Gastrocnemius medialis (tissue), 4 donors: ENCODE measurements around the gene ARFGAP2. TPM values are rescaled to one million over a fixed set of nuclear protein-coding genes. Genes with fewer than 3 reads are reported as not detected.

Experiments
- ATAC-seq, 2 donors: fragments of 150-250 bp; one replicate each; pipeline ENCODE4 v1.9.1; 2016
- DNase-seq, 2 donors: peaks; one replicate each; pipeline ENCODE4 v3.0.0-alpha.2; 2019
- H3K27ac ChIP-seq, 4 donors: fragments of 200-600 bp; sonication (generic); 1 replicate in 1 of 4; 2 replicates in 3 of 4; pipeline ENCODE4 v1.5.1; 2016 to 2018; ENCODE audit warnings: mild to moderate bottlenecking in 2 of 4, moderate library complexity in 1 of 4
- H3K27me3 ChIP-seq, 3 donors: fragments of 200-600 bp; sonication (generic) in 2 of 3; 1 replicate in 1 of 3; 2 replicates in 2 of 3; pipeline versions ENCODE4 v1.5.1 to v1.6.0; 2016 to 2019; ENCODE audit warnings: mild to moderate bottlenecking in 1 of 3, moderate library complexity in 1 of 3
- H3K36me3 ChIP-seq, 2 donors: fragments of 200-600 bp; sonication (generic) in 1 of 2; one replicate each; pipeline ENCODE4 v1.5.1; 2017 to 2018
- H3K4me1 ChIP-seq, 2 donors: fragments of 200-600 bp; sonication (generic) in 1 of 2; one replicate each; pipeline ENCODE4 v1.5.1; 2016 to 2017; ENCODE audit warnings: mild to moderate bottlenecking in 2 of 2
- H3K4me3 ChIP-seq, 4 donors: fragments of 200-600 bp; sonication (generic) in 3 of 4; 1 replicate in 1 of 4; 2 replicates in 3 of 4; pipeline ENCODE4 v1.5.1; 2016 to 2019; ENCODE audit warnings: mild to moderate bottlenecking in 2 of 4
- H3K9me3 ChIP-seq, 3 donors: fragments of 200-600 bp; sonication (generic) in 2 of 3; 1 replicate in 1 of 3; 2 replicates in 2 of 3; pipeline ENCODE4 v1.5.1; 2016 to 2019
- CTCF ChIP-seq, 5 experiments: fragments of 450-650 bp in 3 of 5; fragments of 200-600 bp in 2 of 5; sonication (generic) in 2 of 5; IDR thresholded peaks in 4 of 5; conservative IDR thresholded peaks in 1 of 5; 1 replicate in 4 of 5; 2 replicates in 1 of 5; pipeline ENCODE4 v1.5.1; 2016 to 2019; ENCODE audit warnings: antibody characterized with exemption in 5 of 5, mild to moderate bottlenecking in 3 of 5, moderate library complexity in 3 of 5
- POLR2A ChIP-seq, 2 donors: fragments of 450-650 bp; IDR thresholded peaks; one replicate each; pipeline ENCODE4 v1.6.1; 2017; ENCODE audit warnings: antibody characterized with exemption in 2 of 2, mild to moderate bottlenecking in 2 of 2, moderate library complexity in 2 of 2
- in situ Hi-C, 4 donors: fragments of 200-750 bp; cut with MboI; loops; one replicate each; pipeline versions ENCODE4 v1.15.0 to v1.8.0; 2017; ENCODE audit warnings: low sequenced_read_pairs in 4 of 4
- intact Hi-C: fragments of 100-400 bp; cut with DNase I; formaldehyde crosslinking; loops from one replicate; pipeline ENCODE4 v1.15.1; 2023; ENCODE audit warnings: low total_unique reads
- total RNA-seq, 4 donors: library from RNA; depleted of rRNA; stranded (reverse); fragments of >200 nt; gene quantifications; one replicate each; pipeline versions ENCODE4 v1.1.0 to v1.2.3, GENCODE V29; 2016

The ARFGAP2 gene
- total RNA-seq, 4 donors from 2014 or later: 120 to 165 (median 142) TPM

DNA sequence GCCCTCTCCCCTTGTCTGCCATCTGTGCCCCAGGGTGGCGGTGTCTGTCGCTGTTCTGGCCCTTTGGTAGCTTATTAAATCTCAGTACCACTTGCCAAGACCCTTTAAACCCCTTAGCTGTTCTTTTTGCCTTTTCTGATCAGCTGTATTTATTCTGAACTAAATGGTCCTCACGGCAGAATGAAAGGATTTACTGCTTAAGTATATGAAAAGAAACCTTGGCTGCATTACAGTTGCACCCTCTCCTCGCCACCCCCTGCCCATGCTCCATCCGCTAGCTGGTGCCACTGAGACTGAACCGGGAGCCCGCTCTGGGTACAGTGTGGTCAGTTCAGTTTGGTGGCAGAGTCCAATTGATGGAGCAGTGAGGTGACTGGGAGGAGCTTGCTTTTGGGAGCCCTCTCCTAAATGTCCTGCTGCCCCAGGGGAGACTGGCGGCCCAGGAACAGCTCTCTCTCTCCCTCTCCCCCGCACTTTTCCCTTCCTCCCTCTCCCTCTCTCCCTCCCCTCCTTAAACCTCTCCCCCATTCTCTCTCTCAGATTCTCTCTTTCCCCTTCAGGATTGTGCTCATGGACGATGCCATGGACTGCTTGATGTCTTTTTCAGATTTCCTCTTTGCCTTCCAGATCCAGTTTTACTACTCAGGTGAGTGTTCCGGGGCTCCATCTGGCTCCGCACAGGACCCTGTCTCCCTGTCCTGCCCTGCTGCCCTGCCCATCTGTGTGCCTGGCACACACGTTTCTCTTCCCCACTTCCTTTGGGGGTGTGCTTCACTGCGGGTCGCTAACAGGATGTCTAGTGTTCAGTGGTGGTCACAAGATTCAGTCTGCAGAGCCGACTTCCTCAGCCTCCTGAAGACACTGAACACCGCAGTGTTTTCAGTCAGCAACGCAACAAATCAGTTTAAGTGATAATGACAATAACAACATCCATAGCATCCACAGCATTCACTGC lies 21.8 kb downstream of the ARFGAP2 start:
- intact Hi-C loops (loop anchor here (5.0 kb wide), 1 partner anchor 153 kb away; no protein-coding TSS in a partner anchor), in situ Hi-C loops (loop anchor here (5.0 kb wide), 1 partner anchor 268 kb away; no protein-coding TSS in a partner anchor)
- TF ChIP-seq CTCF (IDR thresholded peaks at IDR 0.05 in 4 of 5, conservative IDR thresholded peaks at IDR 0.05 in 1 of 5) (no peak), POLR2A (IDR thresholded peaks at IDR 0.05) (no peak)
- Histone ChIP-seq H3K9me3 (no peaks in the 10 kb centered on the region), H3K4me1 (peaks cover 8% of the 10 kb centered on the region in 2 donors), H3K27me3 (no peaks in the 10 kb centered on the region), H3K4me3 (no peak overlapping the region), H3K27ac (no peak overlapping the region), H3K36me3 (no peaks in the 10 kb centered on the region)
- ATAC-seq: no peak
- DNase-seq: peak in 1 of 2 donors; percentile 18

- H3K27me3 ChIP-seq: no peaks in the 10 kb centered on the region
- no peaks in the 10 kb centered on the region for H3K36me3 ChIP-seq
- intact Hi-C loops (loop anchor here (1.0 to 5.0 kb wide), 2 partner anchors 151 to 264 kb away; no protein-coding TSS in a partner anchor), in situ Hi-C loops (loop anchor here (5.0 kb wide), 1 partner anchor 266 kb away; no protein-coding TSS in a partner anchor)
- no peak overlapping the region for H3K4me3 ChIP-seq
- H3K27ac ChIP-seq: peak overlapping the region in 3 of 4 donors; percentile 1 to 41 (median 39)
- DNase-seq (peak; percentile 64 to 87), ATAC-seq (peak; percentile 81)
- H3K4me1 ChIP-seq: peaks cover 21 to 23% of the 10 kb centered on the region in 2 donors
- TF ChIP-seq CTCF (IDR thresholded peaks at IDR 0.05 in 4 of 5, conservative IDR thresholded peaks at IDR 0.05 in 1 of 5) (peak; percentile 92 to 98 (median 94)), POLR2A (IDR thresholded peaks at IDR 0.05) (no peak)
- no peaks in the 10 kb centered on the region for H3K9me3 ChIP-seq
Measured at GRCh38 chr11:47152953-47153950, 23.4 kb downstream of the ARFGAP2 start.

DNA sequence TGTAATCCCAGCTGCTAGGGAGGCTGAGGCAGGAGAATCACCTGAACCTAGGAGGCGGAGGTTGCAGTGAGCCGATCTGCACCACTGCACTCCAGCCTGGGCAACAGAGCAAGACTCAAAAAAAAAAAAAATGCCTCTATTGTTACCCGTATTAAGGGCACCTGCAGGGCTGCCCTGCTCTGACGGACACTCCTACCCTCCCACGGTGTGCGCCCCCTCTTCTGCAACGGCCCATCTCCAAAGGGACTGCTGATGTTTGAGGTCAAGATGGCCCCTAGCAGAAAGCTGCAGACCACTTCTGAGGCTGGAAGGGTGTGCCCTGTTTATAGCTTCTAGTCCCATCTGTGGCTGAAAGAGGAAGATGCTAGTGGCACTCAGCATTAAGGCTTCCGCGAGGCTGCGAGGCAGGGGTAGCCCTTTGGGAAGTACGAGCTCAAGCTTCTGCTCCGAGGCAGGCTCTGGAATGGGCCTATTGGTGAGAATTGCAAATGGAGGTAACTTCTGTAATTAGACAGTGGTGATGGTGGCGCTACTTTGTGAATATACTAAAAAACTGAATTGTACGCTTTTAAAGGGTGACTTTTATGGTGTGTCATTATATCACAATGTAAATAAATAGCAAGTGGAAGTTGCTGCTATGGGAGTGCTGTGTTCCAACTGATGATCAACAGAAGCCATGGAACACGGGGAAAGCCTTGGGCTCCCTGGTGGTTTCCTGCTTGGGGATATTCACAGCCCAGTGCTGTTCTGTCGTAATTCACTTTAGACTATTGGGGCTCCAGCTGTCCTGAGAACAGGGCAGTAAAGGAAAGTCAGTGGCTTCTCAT lies 24.3 kb downstream of the ARFGAP2 start:
- TF ChIP-seq POLR2A (IDR thresholded peaks at IDR 0.05) (no peak), CTCF (IDR thresholded peaks at IDR 0.05 in 4 of 5, conservative IDR thresholded peaks at IDR 0.05 in 1 of 5) (no peak)
- H3K4me3 ChIP-seq: no peak overlapping the region
- ATAC-seq (peak in 1 of 2 donors; percentile 0), DNase-seq (no peak)
- no peaks in the 10 kb centered on the region for H3K36me3 ChIP-seq
- in situ Hi-C loops: loop anchor here (5.0 kb wide), 1 partner anchor 265 kb away; no protein-coding TSS in a partner anchor
- intact Hi-C loops: loop anchor here (5.0 kb wide), 1 partner anchor 150 kb away; no protein-coding TSS in a partner anchor
- H3K4me1 ChIP-seq: peaks cover 21 to 23% of the 10 kb centered on the region in 2 donors
- no peaks in the 10 kb centered on the region for H3K9me3 ChIP-seq
- no peaks in the 10 kb centered on the region for H3K27me3 ChIP-seq
- H3K27ac ChIP-seq: no peak overlapping the region
